WTC11 (cell line): Measurements from ENCODE around the gene MTSS2. TPM values are rescaled to one million over a fixed set of nuclear protein-coding genes. Genes with fewer than 3 reads are reported as not detected.

ENCODE experiments used
- ATAC-seq: fragments of 200-7000 bp; cut with Tn5 transposase; 2 replicates; pipeline ENCODE4 v1.10.0; 2021; ENCODE audit warnings: mild to moderate bottlenecking, moderate library complexity
- CTCF ChIA-PET: fragments of 300-600 bp; sonication (Branson Sonifier 250); formaldehyde crosslinking; loops from one replicate; lab custom pipeline; 2021; ENCODE audit warnings: antibody characterized with exemption; lab: Charles Lee
- POLR2A ChIA-PET: fragments of 350-600 bp; sonication (Branson Sonifier 250); formaldehyde crosslinking; loops from one replicate; lab custom pipeline; 2021; ENCODE audit warnings: antibody characterized with exemption; lab: Charles Lee
- DNase-seq: peaks from one replicate; pipeline ENCODE4 v3.0.0; 2021; ENCODE audit warnings: low spot score
- H3K27ac Mint-ChIP-seq: 2 replicates; pipeline ENCODE4 v1.8.0; 2021; ENCODE audit warnings: mixed read lengths
- H3K27me3 Mint-ChIP-seq: 2 replicates; pipeline ENCODE4 v1.8.0; 2021; ENCODE audit warnings: low read depth, mild to moderate bottlenecking, moderate library complexity, mixed read lengths
- H3K36me3 Mint-ChIP-seq: 2 replicates; pipeline ENCODE4 v1.8.0; 2021; ENCODE audit warnings: mixed read lengths
- H3K4me1 Mint-ChIP-seq: 2 replicates; pipeline ENCODE4 v1.8.0; 2022; ENCODE audit warnings: mixed read lengths
- H3K4me3 Mint-ChIP-seq: 2 replicates; pipeline ENCODE4 v1.8.0; 2021; ENCODE audit warnings: mild to moderate bottlenecking, moderate library complexity, mixed read lengths
- H3K9me3 Mint-ChIP-seq: 2 replicates; pipeline ENCODE4 v1.8.0; 2021; ENCODE audit warnings: mixed read lengths
- EMX1 ChIP-seq: fragments of 250-450 bp; sonication (Bioruptor Pico); IDR thresholded peaks from 2 replicates; pipeline ENCODE4 v1.8.0; 2021; ENCODE audit warnings: mild to moderate bottlenecking
- FOXK1 ChIP-seq: sonication (generic); formaldehyde crosslinking; IDR thresholded peaks from 2 replicates; pipeline ENCODE4 v1.8.0; 2022; ENCODE audit warnings: mild to moderate bottlenecking, moderate library complexity, missing genetic modification reagents
- FOXP1 ChIP-seq: sonication (generic); formaldehyde crosslinking; IDR thresholded peaks from 2 replicates; pipeline ENCODE4 v1.8.0; 2022; ENCODE audit warnings: missing genetic modification reagents, mild to moderate bottlenecking, moderate library complexity, borderline replicate concordance
- GABPB1 ChIP-seq: sonication (generic); formaldehyde crosslinking; IDR thresholded peaks from 2 replicates; pipeline ENCODE4 v1.8.1; 2023; ENCODE audit warnings: mild to moderate bottlenecking, missing genetic modification reagents
- IRF2 ChIP-seq: sonication (generic); formaldehyde crosslinking; IDR thresholded peaks from 2 replicates; pipeline ENCODE4 v1.8.0; 2022; ENCODE audit warnings: low read depth, missing genetic modification reagents, borderline replicate concordance
- KAT7 ChIP-seq: sonication (generic); formaldehyde crosslinking; IDR thresholded peaks from 2 replicates; pipeline ENCODE4 v1.8.1; 2023; ENCODE audit warnings: missing genetic modification reagents, mild to moderate bottlenecking, borderline replicate concordance
- NR2C2 ChIP-seq: sonication (generic); formaldehyde crosslinking; IDR thresholded peaks from 2 replicates; pipeline ENCODE4 v1.8.0; 2022; ENCODE audit warnings: mild to moderate bottlenecking, missing genetic modification reagents
- NR3C1 ChIP-seq: sonication (generic); formaldehyde crosslinking; conservative IDR thresholded peaks from 2 replicates; pipeline ENCODE4 v1.8.1; 2023; ENCODE audit warnings: low read depth, mild to moderate bottlenecking, missing genetic modification reagents
- OVOL2 ChIP-seq: fragments of 250-450 bp; sonication (Bioruptor Pico); IDR thresholded peaks from 2 replicates; pipeline ENCODE4 v1.9.0; 2021; ENCODE audit warnings: mild to moderate bottlenecking, borderline replicate concordance
- SMAD4 ChIP-seq: sonication (generic); formaldehyde crosslinking; IDR thresholded peaks from 2 replicates; pipeline ENCODE4 v1.8.0; 2022; ENCODE audit warnings: mild to moderate bottlenecking, missing genetic modification reagents
- ZNF416 ChIP-seq: fragments of 250-450 bp; sonication (Bioruptor Pico); IDR thresholded peaks from 2 replicates; pipeline ENCODE4 v1.9.0; 2021; ENCODE audit warnings: mild to moderate bottlenecking, inconsistent platforms
- ZNF423 ChIP-seq: fragments of 250-450 bp; sonication (Bioruptor Pico); IDR thresholded peaks from 2 replicates; pipeline ENCODE4 v2.1.2; 2022; ENCODE audit warnings: mild to moderate bottlenecking, moderate library complexity
- total RNA-seq: library from RNA; stranded (reverse); gene quantifications from 3 replicates; pipeline ENCODE4 v1.2.3, GENCODE V29; 2021
- TF ChIP-seq, protein P1 (sequence below): sonication (generic); formaldehyde crosslinking; IDR thresholded peaks from 2 replicates; pipeline ENCODE4 v1.8.1; 2023; ENCODE audit warnings: mild to moderate bottlenecking, moderate library complexity, missing genetic modification reagents
- TF ChIP-seq, protein P2 (sequence below): sonication (generic); formaldehyde crosslinking; IDR thresholded peaks from 2 replicates; pipeline ENCODE4 v1.8.0; 2022; ENCODE audit warnings: mild to moderate bottlenecking, missing genetic modification reagents
- TF ChIP-seq, protein P3 (sequence below): sonication (generic); formaldehyde crosslinking; IDR thresholded peaks from 2 replicates; pipeline ENCODE4 v1.8.0; 2023; ENCODE audit warnings: missing genetic modification reagents
- TF ChIP-seq, protein P4 (sequence below): sonication (generic); formaldehyde crosslinking; conservative IDR thresholded peaks from 2 replicates; pipeline ENCODE4 v1.8.1; 2022; ENCODE audit warnings: mild to moderate bottlenecking, missing genetic modification reagents
- TF ChIP-seq, protein P5 (sequence below): fragments of 250-450 bp; sonication (Bioruptor Pico); IDR thresholded peaks from 2 replicates; pipeline ENCODE4 v1.8.0; 2021; ENCODE audit warnings: mild to moderate bottlenecking
- TF ChIP-seq, protein P6 (sequence below): sonication (generic); formaldehyde crosslinking; IDR thresholded peaks from 2 replicates; pipeline ENCODE4 v1.8.1; 2023; ENCODE audit warnings: mild to moderate bottlenecking, missing genetic modification reagents, borderline replicate concordance
- TF ChIP-seq, protein P7 (sequence below): sonication (generic); formaldehyde crosslinking; IDR thresholded peaks from 2 replicates; pipeline ENCODE4 v1.8.1; 2023; ENCODE audit warnings: mild to moderate bottlenecking, missing genetic modification reagents

The MTSS2 gene
- total RNA-seq, 1 experiment from 2014 or later, result 28.3 TPM

DNA sequence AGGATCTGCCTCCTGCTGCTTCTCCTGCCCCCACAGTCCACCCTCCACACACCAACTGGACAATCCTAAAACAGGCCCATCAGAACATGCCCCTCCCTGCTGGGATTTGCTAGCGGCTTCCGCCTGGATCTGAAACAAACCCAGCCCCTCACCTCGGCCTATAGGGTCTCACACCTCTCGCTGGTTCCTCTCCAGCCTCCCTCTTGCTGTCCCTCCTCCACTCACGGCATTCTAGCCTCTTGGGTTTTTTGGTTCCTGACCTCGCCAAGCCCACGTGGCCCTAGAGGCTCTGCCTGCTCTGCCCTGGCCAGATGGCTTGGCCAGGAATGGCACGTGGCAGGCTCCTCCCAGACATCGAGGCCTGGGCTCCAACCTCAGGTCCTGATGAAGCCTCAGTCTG, 15.7 kb upstream of the MTSS2 start (continued):
- TF ChIP-seq IRF2 (CRISPR knock-in tag), result no peak
- TF ChIP-seq FOXK1 (CRISPR knock-in tag), result no peak
- no peak for TF ChIP-seq NR2C2 (CRISPR knock-in tag)
- TF ChIP-seq FOXP1 (CRISPR knock-in tag), result no peak

DNA sequence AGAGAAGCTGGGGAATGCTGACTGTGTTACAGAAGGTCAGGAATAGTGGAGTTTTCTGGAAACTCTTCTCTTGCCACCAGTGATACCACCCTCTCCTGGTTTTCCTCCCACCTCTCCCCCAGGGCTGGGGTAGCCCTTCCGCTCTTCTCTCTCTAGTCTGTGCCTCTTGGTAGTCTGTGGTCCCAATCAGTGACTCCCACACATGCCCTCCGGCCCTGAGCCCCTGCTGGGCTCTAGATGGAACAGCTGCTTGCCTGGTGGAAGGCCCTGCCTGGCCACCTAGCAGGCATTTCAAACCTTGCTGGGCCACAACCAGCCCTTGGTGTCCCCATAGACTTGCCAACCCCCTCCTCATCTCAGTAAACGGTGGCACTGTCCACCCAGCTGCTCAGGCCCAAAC, 15.2 kb upstream of the MTSS2 start:
- no peak overlapping the region for H3K4me3 Mint-ChIP-seq
- TF ChIP-seq ZNF416 (CRISPR knock-in tag), result no peak
- TF ChIP-seq IRF2 (CRISPR knock-in tag), result no peak
- no peak for TF ChIP-seq GABPB1 (CRISPR knock-in tag)
- no peak for TF ChIP-seq SMAD4
- no peak for TF ChIP-seq ZNF423 (CRISPR knock-in tag)
- TF ChIP-seq, protein P1, sequence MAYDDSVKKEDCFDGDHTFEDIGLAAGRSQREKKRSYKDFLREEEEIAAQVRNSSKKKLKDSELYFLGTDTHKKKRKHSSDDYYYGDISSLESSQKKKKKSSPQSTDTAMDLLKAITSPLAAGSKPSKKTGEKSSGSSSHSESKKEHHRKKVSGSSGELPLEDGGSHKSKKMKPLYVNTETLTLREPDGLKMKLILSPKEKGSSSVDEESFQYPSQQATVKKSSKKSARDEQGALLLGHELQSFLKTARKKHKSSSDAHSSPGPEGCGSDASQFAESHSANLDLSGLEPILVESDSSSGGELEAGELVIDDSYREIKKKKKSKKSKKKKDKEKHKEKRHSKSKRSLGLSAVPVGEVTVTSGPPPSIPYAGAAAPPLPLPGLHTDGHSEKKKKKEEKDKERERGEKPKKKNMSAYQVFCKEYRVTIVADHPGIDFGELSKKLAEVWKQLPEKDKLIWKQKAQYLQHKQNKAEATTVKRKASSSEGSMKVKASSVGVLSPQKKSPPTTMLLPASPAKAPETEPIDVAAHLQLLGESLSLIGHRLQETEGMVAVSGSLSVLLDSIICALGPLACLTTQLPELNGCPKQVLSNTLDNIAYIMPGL, result no peak
- TF ChIP-seq, protein P2, sequence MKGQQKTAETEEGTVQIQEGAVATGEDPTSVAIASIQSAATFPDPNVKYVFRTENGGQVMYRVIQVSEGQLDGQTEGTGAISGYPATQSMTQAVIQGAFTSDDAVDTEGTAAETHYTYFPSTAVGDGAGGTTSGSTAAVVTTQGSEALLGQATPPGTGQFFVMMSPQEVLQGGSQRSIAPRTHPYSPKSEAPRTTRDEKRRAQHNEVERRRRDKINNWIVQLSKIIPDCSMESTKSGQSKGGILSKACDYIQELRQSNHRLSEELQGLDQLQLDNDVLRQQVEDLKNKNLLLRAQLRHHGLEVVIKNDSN, result no peak
- TF ChIP-seq, protein P3, sequence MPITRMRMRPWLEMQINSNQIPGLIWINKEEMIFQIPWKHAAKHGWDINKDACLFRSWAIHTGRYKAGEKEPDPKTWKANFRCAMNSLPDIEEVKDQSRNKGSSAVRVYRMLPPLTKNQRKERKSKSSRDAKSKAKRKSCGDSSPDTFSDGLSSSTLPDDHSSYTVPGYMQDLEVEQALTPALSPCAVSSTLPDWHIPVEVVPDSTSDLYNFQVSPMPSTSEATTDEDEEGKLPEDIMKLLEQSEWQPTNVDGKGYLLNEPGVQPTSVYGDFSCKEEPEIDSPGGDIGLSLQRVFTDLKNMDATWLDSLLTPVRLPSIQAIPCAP (CRISPR knock-in tag), result no peak
- TF ChIP-seq, all 79 proteins: peak for 0
- ATAC-seq (no peak), DNase-seq (no peak)
- Mint-ChIP-seq H3K9me3 (no peaks in the 10 kb centered on the region), H3K36me3 (peaks cover 2% of the 10 kb centered on the region; the same call in 1 of the 2 replicates), H3K27me3 (no peaks in the 10 kb centered on the region), H3K4me1 (peaks cover 9% of the 10 kb centered on the region; the same call in 1 of the 2 replicates), H3K27ac (peak overlapping the region; percentile 41; the same call in 1 of the 2 replicates)
- CTCF ChIA-PET, result no interaction called here
- POLR2A ChIA-PET, result interaction anchor here (1.0 kb wide), 1 partner anchor 13 kb away, joined by 3 read pairs; no protein-coding TSS in a partner anchor

DNA sequence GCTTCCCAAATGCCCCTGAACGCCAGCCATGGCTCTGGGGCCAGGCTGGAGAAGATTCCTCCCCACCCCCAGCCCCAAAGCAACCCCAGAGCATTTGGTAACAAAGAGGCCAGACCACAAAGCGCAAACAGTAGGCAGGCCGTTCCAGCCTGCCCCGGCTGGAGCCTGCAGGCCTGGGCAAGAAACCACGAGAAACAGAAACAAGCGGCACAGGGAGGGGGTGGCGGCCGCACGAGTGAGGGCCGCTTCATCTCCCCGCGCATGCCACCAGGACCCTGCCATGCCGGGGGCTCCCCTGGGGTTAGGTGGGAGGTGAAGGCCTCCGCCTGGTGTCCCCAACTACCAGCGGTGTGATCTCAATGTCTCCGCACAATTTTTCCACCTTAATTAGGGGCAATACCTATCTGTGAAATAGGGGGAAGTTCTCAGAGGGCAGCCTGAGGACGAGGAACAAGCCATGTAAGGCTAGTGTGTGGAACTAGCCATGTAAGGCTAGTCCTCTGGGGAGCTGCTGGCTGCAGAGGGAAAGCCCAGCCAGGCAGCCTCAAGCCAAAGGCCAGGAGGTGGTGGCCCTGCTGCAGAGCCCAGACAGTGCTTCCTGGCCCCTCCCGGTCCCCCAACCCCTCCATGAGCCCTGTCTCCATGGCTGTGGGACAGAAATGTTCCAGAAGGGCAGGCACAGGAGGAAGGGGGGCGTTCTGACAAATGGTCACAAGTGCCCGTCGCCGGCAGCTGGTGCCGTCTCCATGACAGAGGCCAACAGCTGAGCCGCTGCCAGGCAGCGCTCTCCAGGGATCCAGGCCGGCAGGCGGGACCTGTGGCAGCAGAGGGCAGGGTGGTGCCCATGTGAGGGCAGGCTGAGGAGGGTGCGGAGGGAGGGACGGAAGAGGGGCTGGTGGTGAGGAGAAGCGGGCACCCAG, 14.5 kb upstream of the MTSS2 start:
- Mint-ChIP-seq H3K4me1 (peaks cover 16% of the 10 kb centered on the region), H3K4me3 (no peak overlapping the region), H3K36me3 (peaks cover 2% of the 10 kb centered on the region; the same call in 1 of the 2 replicates), H3K27ac (peak overlapping the region; percentile 36; the same call in 1 of the 2 replicates), H3K27me3 (no peaks in the 10 kb centered on the region), H3K9me3 (no peaks in the 10 kb centered on the region)
- ChIA-PET POLR2A (interaction anchor here (1.0 kb wide), 1 partner anchor 12 kb away, joined by 3 read pairs; no protein-coding TSS in a partner anchor), CTCF (interaction anchor here (1.0 kb wide), 1 partner anchor 71 kb away, joined by 3 read pairs; no protein-coding TSS in a partner anchor)
- no peak for ATAC-seq
- no peak for DNase-seq
- no peak for TF ChIP-seq NR3C1
- TF ChIP-seq NR2C2 (CRISPR knock-in tag), result no peak
- TF ChIP-seq OVOL2 (CRISPR knock-in tag), result no peak
- TF ChIP-seq, protein P4, sequence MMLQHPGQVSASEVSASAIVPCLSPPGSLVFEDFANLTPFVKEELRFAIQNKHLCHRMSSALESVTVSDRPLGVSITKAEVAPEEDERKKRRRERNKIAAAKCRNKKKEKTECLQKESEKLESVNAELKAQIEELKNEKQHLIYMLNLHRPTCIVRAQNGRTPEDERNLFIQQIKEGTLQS (CRISPR knock-in tag), result no peak
- TF ChIP-seq, protein P5, sequence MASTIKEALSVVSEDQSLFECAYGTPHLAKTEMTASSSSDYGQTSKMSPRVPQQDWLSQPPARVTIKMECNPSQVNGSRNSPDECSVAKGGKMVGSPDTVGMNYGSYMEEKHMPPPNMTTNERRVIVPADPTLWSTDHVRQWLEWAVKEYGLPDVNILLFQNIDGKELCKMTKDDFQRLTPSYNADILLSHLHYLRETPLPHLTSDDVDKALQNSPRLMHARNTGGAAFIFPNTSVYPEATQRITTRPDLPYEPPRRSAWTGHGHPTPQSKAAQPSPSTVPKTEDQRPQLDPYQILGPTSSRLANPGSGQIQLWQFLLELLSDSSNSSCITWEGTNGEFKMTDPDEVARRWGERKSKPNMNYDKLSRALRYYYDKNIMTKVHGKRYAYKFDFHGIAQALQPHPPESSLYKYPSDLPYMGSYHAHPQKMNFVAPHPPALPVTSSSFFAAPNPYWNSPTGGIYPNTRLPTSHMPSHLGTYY, result no peak
- TF ChIP-seq, protein P1, result no peak
- TF ChIP-seq EMX1, result no peak
- TF ChIP-seq, protein P6, sequence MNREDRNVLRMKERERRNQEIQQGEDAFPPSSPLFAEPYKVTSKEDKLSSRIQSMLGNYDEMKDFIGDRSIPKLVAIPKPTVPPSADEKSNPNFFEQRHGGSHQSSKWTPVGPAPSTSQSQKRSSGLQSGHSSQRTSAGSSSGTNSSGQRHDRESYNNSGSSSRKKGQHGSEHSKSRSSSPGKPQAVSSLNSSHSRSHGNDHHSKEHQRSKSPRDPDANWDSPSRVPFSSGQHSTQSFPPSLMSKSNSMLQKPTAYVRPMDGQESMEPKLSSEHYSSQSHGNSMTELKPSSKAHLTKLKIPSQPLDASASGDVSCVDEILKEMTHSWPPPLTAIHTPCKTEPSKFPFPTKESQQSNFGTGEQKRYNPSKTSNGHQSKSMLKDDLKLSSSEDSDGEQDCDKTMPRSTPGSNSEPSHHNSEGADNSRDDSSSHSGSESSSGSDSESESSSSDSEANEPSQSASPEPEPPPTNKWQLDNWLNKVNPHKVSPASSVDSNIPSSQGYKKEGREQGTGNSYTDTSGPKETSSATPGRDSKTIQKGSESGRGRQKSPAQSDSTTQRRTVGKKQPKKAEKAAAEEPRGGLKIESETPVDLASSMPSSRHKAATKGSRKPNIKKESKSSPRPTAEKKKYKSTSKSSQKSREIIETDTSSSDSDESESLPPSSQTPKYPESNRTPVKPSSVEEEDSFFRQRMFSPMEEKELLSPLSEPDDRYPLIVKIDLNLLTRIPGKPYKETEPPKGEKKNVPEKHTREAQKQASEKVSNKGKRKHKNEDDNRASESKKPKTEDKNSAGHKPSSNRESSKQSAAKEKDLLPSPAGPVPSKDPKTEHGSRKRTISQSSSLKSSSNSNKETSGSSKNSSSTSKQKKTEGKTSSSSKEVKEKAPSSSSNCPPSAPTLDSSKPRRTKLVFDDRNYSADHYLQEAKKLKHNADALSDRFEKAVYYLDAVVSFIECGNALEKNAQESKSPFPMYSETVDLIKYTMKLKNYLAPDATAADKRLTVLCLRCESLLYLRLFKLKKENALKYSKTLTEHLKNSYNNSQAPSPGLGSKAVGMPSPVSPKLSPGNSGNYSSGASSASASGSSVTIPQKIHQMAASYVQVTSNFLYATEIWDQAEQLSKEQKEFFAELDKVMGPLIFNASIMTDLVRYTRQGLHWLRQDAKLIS (CRISPR knock-in tag), result no peak
- TF ChIP-seq, protein P7, sequence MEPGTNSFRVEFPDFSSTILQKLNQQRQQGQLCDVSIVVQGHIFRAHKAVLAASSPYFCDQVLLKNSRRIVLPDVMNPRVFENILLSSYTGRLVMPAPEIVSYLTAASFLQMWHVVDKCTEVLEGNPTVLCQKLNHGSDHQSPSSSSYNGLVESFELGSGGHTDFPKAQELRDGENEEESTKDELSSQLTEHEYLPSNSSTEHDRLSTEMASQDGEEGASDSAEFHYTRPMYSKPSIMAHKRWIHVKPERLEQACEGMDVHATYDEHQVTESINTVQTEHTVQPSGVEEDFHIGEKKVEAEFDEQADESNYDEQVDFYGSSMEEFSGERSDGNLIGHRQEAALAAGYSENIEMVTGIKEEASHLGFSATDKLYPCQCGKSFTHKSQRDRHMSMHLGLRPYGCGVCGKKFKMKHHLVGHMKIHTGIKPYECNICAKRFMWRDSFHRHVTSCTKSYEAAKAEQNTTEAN (CRISPR knock-in tag), result no peak
- TF ChIP-seq KAT7 (CRISPR knock-in tag), result no peak
